HepG2 (cell line): Measurements from ENCODE around the gene ADGRG6. TPM values are rescaled to one million over a fixed set of nuclear protein-coding genes. Genes with fewer than 3 reads are reported as not detected.

Source experiments
- AHR ChIP-seq: IDR thresholded peaks from 2 replicates; pipeline ENCODE4 v1.6.1; 2018; ENCODE audit warnings: missing genetic modification reagents, missing compliant biosample characterization
- CBX5 ChIP-seq: sonication (generic); formaldehyde crosslinking; IDR thresholded peaks from 2 replicates; pipeline ENCODE4 v1.4.0; 2020; ENCODE audit warnings: missing genetic modification reagents, borderline replicate concordance
- FOXP1 ChIP-seq, 2 experiments: fragments of 450-650 bp in 1 of 2; IDR thresholded peaks; 2 replicates each; pipeline ENCODE4 v1.6.1; 2017 to 2018; ENCODE audit warnings: antibody characterized with exemption in 1 of 2
- HDAC1 ChIP-seq: sonication (generic); formaldehyde crosslinking; IDR thresholded peaks from 2 replicates; pipeline ENCODE4 v1.5.1; 2020; ENCODE audit warnings: mild to moderate bottlenecking, missing genetic modification reagents
- JUND ChIP-seq: sonication (generic); formaldehyde crosslinking; IDR thresholded peaks from 2 replicates; pipeline ENCODE4 v1.8.0; 2022; ENCODE audit warnings: mild to moderate bottlenecking, missing genetic modification reagents
- LCORL ChIP-seq, 2 experiments: fragments of 450-650 bp in 1 of 2; sonication (generic) in 1 of 2; formaldehyde crosslinking in 1 of 2; IDR thresholded peaks; 2 replicates each; pipeline versions ENCODE4 v1.5.0 to v1.6.1; 2017 to 2020; ENCODE audit warnings: antibody characterized with exemption in 1 of 2, missing genetic modification reagents in 1 of 2
- MYPOP ChIP-seq: sonication (generic); formaldehyde crosslinking; IDR thresholded peaks from 2 replicates; pipeline ENCODE4 v1.8.1; 2023; ENCODE audit warnings: mild to moderate bottlenecking, moderate library complexity, missing genetic modification reagents
- SNAPC4 ChIP-seq: sonication (generic); formaldehyde crosslinking; IDR thresholded peaks from 2 replicates; pipeline ENCODE4 v1.4.0; 2020; ENCODE audit warnings: mild to moderate bottlenecking, missing genetic modification reagents
- TEAD3 ChIP-seq: optimal IDR thresholded peaks from 2 replicates; pipeline ENCODE3; 2016; ENCODE audit warnings: borderline replicate concordance
- ZMAT3 ChIP-seq: sonication (generic); formaldehyde crosslinking; conservative IDR thresholded peaks from 2 replicates; pipeline ENCODE4 v1.7.0; 2021; ENCODE audit warnings: missing genetic modification reagents
- ZNF317 ChIP-seq: sonication (generic); formaldehyde crosslinking; IDR thresholded peaks from 2 replicates; pipeline ENCODE4 v1.5.0; 2020; ENCODE audit warnings: mild to moderate bottlenecking, missing genetic modification reagents
- polyA plus RNA-seq, 8 experiments: library from polyadenylated mRNA; depleted of rRNA in 3 of 8; stranded (reverse) in 7 of 8; unstranded in 1 of 8; fragments of >200 nt; fragmentation: Illumina TruSeq in 4 of 8; extraction: Trizol in 4 of 8; gene quantifications; 2 replicates each; pipeline versions ENCODE4 v1.2.1 to v1.2.3, GENCODE V29; 2011 to 2016; ENCODE audit warnings: low read depth in 4 of 8, missing spikeins in 1 of 8, mixed read lengths in 1 of 8; ENCODE audit not compliant: insufficient read depth in 1 of 8
- total RNA-seq, 5 experiments: library from RNA; depleted of rRNA; stranded (reverse); fragments of >200 nt; fragmentation: Illumina TruSeq; extraction: Trizol; gene quantifications; 2 replicates each; pipeline ENCODE4 v1.2.3, GENCODE V29; 2016; ENCODE audit warnings: low read depth in 1 of 5
- TF ChIP-seq, protein P1 (sequence below): IDR thresholded peaks from 2 replicates; pipeline ENCODE4 v1.4.0; 2020; ENCODE audit warnings: mild to moderate bottlenecking, missing genetic modification reagents
- TF ChIP-seq, protein P2 (sequence below): sonication (generic); formaldehyde crosslinking; IDR thresholded peaks from 2 replicates; pipeline ENCODE4 v1.4.0; 2020; ENCODE audit warnings: low read depth, missing genetic modification reagents
- TF ChIP-seq, protein P3 (sequence below): sonication (generic); formaldehyde crosslinking; IDR thresholded peaks from 2 replicates; pipeline ENCODE4 v1.4.0; 2020; ENCODE audit warnings: missing genetic modification reagents

The ADGRG6 gene
- total and polyA plus RNA-seq, 2 of the 13 experiments (the other 11 are each of a cell fraction or from before 2014, with no cell fraction given) = 129 to 249 TPM

DNA sequence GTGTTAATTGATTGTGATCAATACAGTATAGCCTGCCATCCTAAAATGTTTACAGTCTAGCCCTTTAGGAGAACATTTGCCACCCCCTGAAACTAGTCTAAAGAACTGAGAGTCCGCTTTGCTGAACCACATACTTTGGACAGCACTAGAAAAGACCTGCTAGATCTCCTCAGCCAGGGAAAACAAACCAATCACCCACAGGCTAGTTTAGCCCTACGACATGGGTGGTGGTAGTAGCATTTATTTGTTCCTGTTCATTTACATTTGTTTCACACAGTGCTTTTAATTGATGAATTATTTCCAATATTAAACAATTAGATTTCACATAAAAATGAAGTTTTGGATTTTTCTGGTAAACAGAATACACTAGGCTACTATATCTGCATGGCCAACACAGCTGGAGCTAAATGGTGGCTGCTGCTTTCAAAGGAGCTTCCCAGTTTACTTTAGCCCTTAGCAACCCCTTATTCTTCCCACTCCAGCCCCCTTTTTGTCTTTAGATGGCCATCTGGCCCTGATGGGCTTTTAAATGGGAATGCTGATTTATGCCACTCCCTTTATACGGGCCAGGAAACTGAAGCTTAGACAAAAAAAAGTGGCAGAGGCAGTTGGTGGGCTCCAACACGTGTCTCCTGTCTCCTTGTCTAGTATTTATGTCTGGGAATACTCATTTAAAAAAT, 72.4 kb downstream of the ADGRG6 start (continued):
- TF ChIP-seq, protein P1, sequence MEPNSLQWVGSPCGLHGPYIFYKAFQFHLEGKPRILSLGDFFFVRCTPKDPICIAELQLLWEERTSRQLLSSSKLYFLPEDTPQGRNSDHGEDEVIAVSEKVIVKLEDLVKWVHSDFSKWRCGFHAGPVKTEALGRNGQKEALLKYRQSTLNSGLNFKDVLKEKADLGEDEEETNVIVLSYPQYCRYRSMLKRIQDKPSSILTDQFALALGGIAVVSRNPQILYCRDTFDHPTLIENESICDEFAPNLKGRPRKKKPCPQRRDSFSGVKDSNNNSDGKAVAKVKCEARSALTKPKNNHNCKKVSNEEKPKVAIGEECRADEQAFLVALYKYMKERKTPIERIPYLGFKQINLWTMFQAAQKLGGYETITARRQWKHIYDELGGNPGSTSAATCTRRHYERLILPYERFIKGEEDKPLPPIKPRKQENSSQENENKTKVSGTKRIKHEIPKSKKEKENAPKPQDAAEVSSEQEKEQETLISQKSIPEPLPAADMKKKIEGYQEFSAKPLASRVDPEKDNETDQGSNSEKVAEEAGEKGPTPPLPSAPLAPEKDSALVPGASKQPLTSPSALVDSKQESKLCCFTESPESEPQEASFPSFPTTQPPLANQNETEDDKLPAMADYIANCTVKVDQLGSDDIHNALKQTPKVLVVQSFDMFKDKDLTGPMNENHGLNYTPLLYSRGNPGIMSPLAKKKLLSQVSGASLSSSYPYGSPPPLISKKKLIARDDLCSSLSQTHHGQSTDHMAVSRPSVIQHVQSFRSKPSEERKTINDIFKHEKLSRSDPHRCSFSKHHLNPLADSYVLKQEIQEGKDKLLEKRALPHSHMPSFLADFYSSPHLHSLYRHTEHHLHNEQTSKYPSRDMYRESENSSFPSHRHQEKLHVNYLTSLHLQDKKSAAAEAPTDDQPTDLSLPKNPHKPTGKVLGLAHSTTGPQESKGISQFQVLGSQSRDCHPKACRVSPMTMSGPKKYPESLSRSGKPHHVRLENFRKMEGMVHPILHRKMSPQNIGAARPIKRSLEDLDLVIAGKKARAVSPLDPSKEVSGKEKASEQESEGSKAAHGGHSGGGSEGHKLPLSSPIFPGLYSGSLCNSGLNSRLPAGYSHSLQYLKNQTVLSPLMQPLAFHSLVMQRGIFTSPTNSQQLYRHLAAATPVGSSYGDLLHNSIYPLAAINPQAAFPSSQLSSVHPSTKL (CRISPR knock-in tag) = peak; percentile 34
- TF ChIP-seq LCORL (IDR thresholded peaks at IDR 0.05) (no peak), LCORL (CRISPR knock-in tag; IDR thresholded peaks at IDR 0.05) (peak; percentile 19; the same call in 1 of the 2 replicates), HDAC1 (CRISPR knock-in tag) (no peak), MYPOP (CRISPR knock-in tag) (peak; percentile 48; the same call in 1 of the 2 replicates), ZNF317 (CRISPR knock-in tag) (0 out of 2 replicates have a peak, but pooled peaks have one; percentile 18), JUND (no peak), AHR (no peak), TEAD3 (CRISPR knock-in tag) (peak; percentile 75), FOXP1 (IDR thresholded peaks at IDR 0.05) (no peak), FOXP1 (CRISPR knock-in tag; IDR thresholded peaks at IDR 0.05) (peak; percentile 12; the same call in 1 of the 2 replicates), ZMAT3 (CRISPR knock-in tag) (0 out of 2 replicates have a peak, but pooled peaks have one; percentile 29), CBX5 (CRISPR knock-in tag) (no peak), SNAPC4 (0 out of 2 replicates have a peak, but pooled peaks have one; percentile 49)
- TF ChIP-seq, protein P2, sequence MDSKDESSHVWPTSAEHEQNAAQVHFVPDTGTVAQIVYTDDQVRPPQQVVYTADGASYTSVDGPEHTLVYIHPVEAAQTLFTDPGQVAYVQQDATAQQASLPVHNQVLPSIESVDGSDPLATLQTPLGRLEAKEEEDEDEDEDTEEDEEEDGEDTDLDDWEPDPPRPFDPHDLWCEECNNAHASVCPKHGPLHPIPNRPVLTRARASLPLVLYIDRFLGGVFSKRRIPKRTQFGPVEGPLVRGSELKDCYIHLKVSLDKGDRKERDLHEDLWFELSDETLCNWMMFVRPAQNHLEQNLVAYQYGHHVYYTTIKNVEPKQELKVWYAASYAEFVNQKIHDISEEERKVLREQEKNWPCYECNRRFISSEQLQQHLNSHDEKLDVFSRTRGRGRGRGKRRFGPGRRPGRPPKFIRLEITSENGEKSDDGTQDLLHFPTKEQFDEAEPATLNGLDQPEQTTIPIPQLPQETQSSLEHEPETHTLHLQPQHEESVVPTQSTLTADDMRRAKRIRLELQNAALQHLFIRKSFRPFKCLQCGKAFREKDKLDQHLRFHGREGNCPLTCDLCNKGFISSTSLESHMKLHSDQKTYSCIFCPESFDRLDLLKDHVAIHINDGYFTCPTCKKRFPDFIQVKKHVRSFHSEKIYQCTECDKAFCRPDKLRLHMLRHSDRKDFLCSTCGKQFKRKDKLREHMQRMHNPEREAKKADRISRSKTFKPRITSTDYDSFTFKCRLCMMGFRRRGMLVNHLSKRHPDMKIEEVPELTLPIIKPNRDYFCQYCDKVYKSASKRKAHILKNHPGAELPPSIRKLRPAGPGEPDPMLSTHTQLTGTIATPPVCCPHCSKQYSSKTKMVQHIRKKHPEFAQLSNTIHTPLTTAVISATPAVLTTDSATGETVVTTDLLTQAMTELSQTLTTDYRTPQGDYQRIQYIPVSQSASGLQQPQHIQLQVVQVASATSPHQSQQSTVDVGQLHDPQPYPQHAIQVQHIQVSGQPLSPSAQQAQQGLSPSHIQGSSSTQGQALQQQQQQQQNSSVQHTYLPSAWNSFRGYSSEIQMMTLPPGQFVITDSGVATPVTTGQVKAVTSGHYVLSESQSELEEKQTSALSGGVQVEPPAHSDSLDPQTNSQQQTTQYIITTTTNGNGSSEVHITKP = 0 out of 2 replicates have a peak, but pooled peaks have one; percentile 28
- TF ChIP-seq, protein P3, sequence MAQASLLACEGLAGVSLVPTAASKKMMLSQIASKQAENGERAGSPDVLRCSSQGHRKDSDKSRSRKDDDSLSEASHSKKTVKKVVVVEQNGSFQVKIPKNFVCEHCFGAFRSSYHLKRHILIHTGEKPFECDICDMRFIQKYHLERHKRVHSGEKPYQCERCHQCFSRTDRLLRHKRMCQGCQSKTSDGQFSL (CRISPR knock-in tag) = no peak
